GM12878 (cell line): ENCODE results near the gene ETDA. TPM values are rescaled to one million over a fixed set of nuclear protein-coding genes. Genes with fewer than 3 reads are reported as not detected.
A peak's percentile ranks its signal among the peaks of the same experiment; 100 is the strongest.
"Not testable (repeated sequence)": the region's sequence is repeated elsewhere in the genome, so short reads cannot be mapped to it uniquely, and the experiment has no call there.

Experiments used
- ATAC-seq: fragments of 200-7000 bp; cut with Tn5 transposase; 3 replicates; pipeline ENCODE4 v1.9.1; 2020; ENCODE audit warnings: mild to moderate bottlenecking, moderate library complexity
- Bru-seq: library from RNA; stranded (reverse); fragments of 400-500 nt; gene quantifications from one replicate; lab custom pipeline; 2021; lab: Mats Ljungman, UMichigan
- BruChase-seq, 2 experiments: library from RNA; stranded (reverse); fragments of 400-500 nt; gene quantifications; one replicate each; lab custom pipeline; 2021; lab: Mats Ljungman, UMichigan
- BruUV-seq: library from RNA; stranded (reverse); fragments of 400-500 nt; replicated peaks from 2 replicates; lab custom pipeline; 2021; lab: Mats Ljungman, UMichigan
- CTCF ChIA-PET: fragments of 300-600 bp; sonication (Branson Sonifier 250); formaldehyde crosslinking; extraction: SDS; loops from one replicate; lab custom pipeline; 2021; ENCODE audit warnings: inconsistent platforms; lab: Yijun Ruan, JAX
- POLR2A ChIA-PET: fragments of 350-600 bp; formaldehyde crosslinking; extraction: SDS; loops from one replicate; lab custom pipeline; 2021; ENCODE audit warnings: inconsistent platforms; lab: Charles Lee
- RAD21 ChIA-PET: fragments of 300-600 bp; sonication (Branson Sonifier 250); formaldehyde crosslinking; loops from one replicate; lab custom pipeline; 2023; ENCODE audit warnings: antibody characterized with exemption; ENCODE audit not compliant: unreplicated experiment; lab: Charles Lee
- SMC1A ChIA-PET: fragments of 300-600 bp; sonication (Branson Sonifier 250); formaldehyde crosslinking; loops from one replicate; lab custom pipeline; 2023; ENCODE audit not compliant: unreplicated experiment, uncharacterized antibody; lab: Charles Lee
- DNase-seq: peaks from one replicate; pipeline ENCODE4 v3.0.0-alpha.2; 2011; ENCODE audit warnings: low read depth, low spot score
- FAIRE-seq: peaks from 3 replicates; lab custom pipeline; 2011; peaks lifted over from hg19 to GRCh38; lab: Jason Lieb, UNC
- H2AFZ ChIP-seq: 2 replicates; pipeline ENCODE4 v1.6.0; 2011; ENCODE audit warnings: low read depth, low read length, control low read depth; ENCODE audit not compliant: control insufficient read depth
- H3K27ac ChIP-seq: 2 replicates; pipeline ENCODE4 v1.5.1; 2011; ENCODE audit warnings: control low read depth; ENCODE audit not compliant: control insufficient read depth, insufficient read depth
- H3K27me3 ChIP-seq, 2 experiments: replicated peaks in 1 of 2; 2 replicates each; pipeline versions ENCODE4 v1.6.0 to v1.6.1; 2011; ENCODE audit warnings: low read length in 1 of 2; ENCODE audit not compliant: control insufficient read depth in 2 of 2, insufficient read depth in 2 of 2
- H3K36me3 ChIP-seq, 2 experiments: 2 replicates each; pipeline ENCODE4 v1.5.1; 2011; ENCODE audit warnings: low read length in 1 of 2; ENCODE audit not compliant: control insufficient read depth in 2 of 2, insufficient read depth in 2 of 2
- H3K4me1 ChIP-seq: 2 replicates; pipeline ENCODE4 v1.6.1; 2011; ENCODE audit warnings: mild to moderate bottlenecking, low read length, moderate library complexity, mixed read lengths; ENCODE audit not compliant: control insufficient read depth, insufficient read depth
- H3K4me2 ChIP-seq: 2 replicates; pipeline ENCODE4 v1.6.0; 2011; ENCODE audit warnings: control low read depth; ENCODE audit not compliant: control insufficient read depth, insufficient read depth
- H3K4me3 ChIP-seq: fragments of 200-600 bp; sonication (generic); 2 replicates; pipeline ENCODE4 v1.5.1; 2016
- H3K79me2 ChIP-seq: 2 replicates; pipeline ENCODE4 v1.6.0; 2011; ENCODE audit warnings: low read length; ENCODE audit not compliant: control insufficient read depth, insufficient read depth
- H3K9ac ChIP-seq: 2 replicates; pipeline ENCODE4 v1.8.0; 2011; ENCODE audit warnings: low read length, control low read depth, mixed read lengths; ENCODE audit not compliant: control insufficient read depth, insufficient read depth
- H3K9me3 ChIP-seq: replicated peaks from 3 replicates; pipeline ENCODE4 v1.5.1; 2011; ENCODE audit warnings: mild to moderate bottlenecking, low read length; ENCODE audit not compliant: control insufficient read depth, insufficient read depth
- H4K20me1 ChIP-seq: 2 replicates; pipeline ENCODE4 v1.6.0; 2011; ENCODE audit not compliant: control insufficient read depth, insufficient read depth
- RAD21 ChIP-seq: IDR thresholded peaks from 2 replicates; pipeline ENCODE4 v1.6.1; 2011; ENCODE audit warnings: mild to moderate bottlenecking, low read depth, low read length, moderate library complexity; ENCODE audit not compliant: insufficient read depth
- WGBS: methylation state at CpG from one replicate; pipeline ENCODE4 v1.1.6; 2016; ENCODE audit warnings: low lambda C conversion rate; ENCODE audit not compliant: insufficient replicate concordance, insufficient coverage; ENCODE audit errors: missing lambda C conversion rate; 5-methylcytosine and 5-hydroxymethylcytosine counted together
- in situ Hi-C: fragments of 300-500 bp; cut with MboI; formaldehyde crosslinking; loops from 9 replicates; pipeline ENCODE4 v1.14.3; 2018; ENCODE audit warnings: mixed read lengths
- intact Hi-C: fragments of 100-400 bp; cut with micrococcal nuclease; formaldehyde crosslinking; loops from one replicate; pipeline ENCODE4 v1.14.2; 2022; ENCODE audit not compliant: unreplicated experiment
- long read RNA-seq, 2 experiments: library from polyadenylated mRNA; unstranded; transcript quantifications; one replicate each; pipeline ENCODE4 v2.0.0, GENCODE V29; 2019 to 2020
- polyA minus RNA-seq, 3 experiments: library from RNA; depleted of rRNA, polyadenylated mRNA; stranded (reverse); fragments of >200 nt; gene quantifications; 2 replicates each; pipeline ENCODE4 v1.2.3, GENCODE V29; 2011
- polyA plus RNA-seq, 11 experiments: library from polyadenylated mRNA; depleted of rRNA in 4 of 11; unstranded in 6 of 11; stranded (reverse) in 5 of 11; fragments of >200 nt; fragmentation: Nextera tagmentation in 4 of 11; fragmentation: Illumina TruSeq in 1 of 11; extraction: Ambion mirVana in 4 of 11; extraction: Trizol in 1 of 11; gene quantifications; 1 replicate in 1 of 11; 2 replicates in 10 of 11; pipeline versions ENCODE4 v1.2.1 to v1.2.3, GENCODE V29; 2011 to 2016; ENCODE audit warnings: inconsistent platforms in 2 of 11, missing spikeins in 2 of 11, low read depth in 1 of 11
- total RNA-seq, 4 experiments: library from RNA; depleted of rRNA in 3 of 4; stranded (reverse); fragments of >200 nt in 3 of 4; fragmentation: Illumina TruSeq in 1 of 4; extraction: Trizol in 1 of 4; gene quantifications; 2 replicates each; pipeline versions ENCODE4 v1.2.1 to v1.2.3, GENCODE V29; 2013 to 2021
- TF ChIP-seq, protein P1 (sequence below), 3 experiments: IDR thresholded peaks in 2 of 3; conservative IDR thresholded peaks in 1 of 3; 2 replicates each; pipeline ENCODE4 v1.5.1; 2011; ENCODE audit warnings: low read depth in 3 of 3, low read length in 3 of 3, mild to moderate bottlenecking in 3 of 3, control low read depth in 2 of 3, moderate library complexity in 2 of 3, inconsistent platforms in 1 of 3, mixed read lengths in 1 of 3; ENCODE audit not compliant: control insufficient read depth in 2 of 3, insufficient read depth in 1 of 3; ENCODE audit errors: extremely low read depth in 1 of 3

ETDA gene
- total RNA-seq (2013; cell fraction: nucleolus; rRNA removed): not detected in 2 replicates
- total RNA-seq (2014; rRNA removed) (not detected in 2 replicates), total RNA-seq (2014; rRNA removed; fragmentation: Illumina TruSeq; extraction: Trizol) (not detected in 2 replicates), total RNA-seq (2021) (not detected in 2 replicates), polyA plus RNA-seq (2011; rRNA removed) (not detected in 2 replicates), polyA plus RNA-seq (2014; fragmentation: Illumina TruSeq; extraction: Trizol) (not detected in 2 replicates), polyA plus RNA-seq (2014; fragmentation: Nextera tagmentation; extraction: Ambion mirVana) (not detected), polyA plus RNA-seq (2014; rRNA removed) (not detected in 2 replicates), polyA plus RNA-seq (2016; fragmentation: Nextera tagmentation; extraction: Ambion mirVana) (not detected), polyA minus RNA-seq (2011; rRNA and poly(A)+ RNA removed) (not detected in 2 replicates), Bru-seq, nascent RNA (not detected), BruChase-seq, experiment 1, labeled RNA remaining after a 6-hour chase (not detected), BruChase-seq, experiment 2, labeled RNA remaining after a 2-hour chase (not detected)
- polyA plus RNA-seq (2011; ENCODE audit: low read depth): not detected
- not detected in 2 replicates for polyA plus RNA-seq (2011; cell fraction: cytosol; rRNA removed)
- polyA plus RNA-seq (2011; cell fraction: nucleus; rRNA removed): not detected in 2 replicates
- not detected in 2 replicates for polyA plus RNA-seq (2012)
- polyA minus RNA-seq (2011; cell fraction: cytosol; rRNA and poly(A)+ RNA removed): not detected in 2 replicates
- not detected in 2 replicates for polyA minus RNA-seq (2011; cell fraction: nucleus; rRNA and poly(A)+ RNA removed)
- long read RNA-seq, experiment 1: 0 reads
- long read RNA-seq, experiment 2: 0 reads

DNA sequence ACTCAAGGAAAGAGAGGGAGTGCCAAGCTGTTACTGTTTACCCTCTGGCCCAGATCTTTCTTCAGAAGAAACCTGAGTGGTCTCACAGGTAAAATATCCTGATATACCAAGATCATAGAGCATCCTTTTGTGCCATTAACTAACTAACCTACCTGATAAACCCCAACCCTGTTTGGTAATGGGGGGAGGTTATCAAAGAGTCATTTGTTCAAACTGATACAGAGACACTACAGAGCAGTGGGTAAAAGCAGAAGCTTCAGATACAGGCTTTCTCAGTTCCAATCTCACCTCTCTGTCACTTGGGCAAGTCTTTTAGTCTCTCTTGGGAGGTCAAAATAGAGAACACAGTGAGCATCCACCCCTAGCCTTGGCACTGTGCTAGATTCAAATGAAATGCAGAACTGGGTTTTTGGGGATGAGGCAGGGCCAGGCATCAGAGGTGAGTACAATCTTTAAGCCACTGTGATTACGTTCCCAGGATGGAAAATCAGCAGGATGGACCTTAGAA, at the start of gene ETDA:
TSS of gene ETDA (plus strand) at position 51 of the 508 bp plus-strand sequence. CDS start 1,216 bp downstream, outside the sequence.
- H3K27me3 ChIP-seq, DNase-seq, POLR2A ChIA-PET, H4K20me1 ChIP-seq, CTCF ChIA-PET, H3K79me2 ChIP-seq, H3K4me3 ChIP-seq, H3K27ac ChIP-seq, ATAC-seq, H2AFZ ChIP-seq, H3K9me3 ChIP-seq, intact Hi-C loops, RAD21 ChIA-PET, H3K9ac ChIP-seq, H3K36me3 ChIP-seq, FAIRE-seq, in situ Hi-C loops, H3K4me1 ChIP-seq, SMC1A ChIA-PET, H3K4me2 ChIP-seq, BruUV-seq: not testable (repeated sequence)
- WGBS: no CpG with 5 or more reads among the region's 1 CpG

DNA sequence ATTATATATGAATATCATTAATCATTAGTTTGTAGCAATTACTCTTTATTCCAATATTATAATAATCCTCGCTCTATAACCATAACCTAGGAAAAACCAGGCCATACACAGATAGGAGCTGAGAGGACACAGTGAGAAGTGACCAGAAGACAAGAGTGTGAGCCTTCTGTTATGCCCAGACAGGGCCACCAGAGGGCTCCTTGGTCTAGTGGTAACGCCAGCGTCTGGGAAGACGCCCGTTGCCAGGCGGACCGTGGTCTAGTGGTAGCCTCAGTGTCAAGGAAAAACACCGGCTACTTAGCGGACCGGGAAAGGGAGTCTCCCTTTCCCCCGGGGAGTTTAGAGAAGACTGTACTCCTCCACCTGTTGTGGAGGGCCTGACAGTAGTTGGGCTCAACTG, 45.4 kb upstream of the ETDA start:
- H4K20me1 ChIP-seq, intact Hi-C loops, H3K4me2 ChIP-seq, H3K36me3 ChIP-seq, H3K4me3 ChIP-seq, H3K9ac ChIP-seq, H3K4me1 ChIP-seq, SMC1A ChIA-PET, H3K79me2 ChIP-seq, RAD21 ChIA-PET, H3K27ac ChIP-seq, BruUV-seq, FAIRE-seq, H3K27me3 ChIP-seq, H3K9me3 ChIP-seq, DNase-seq, ATAC-seq, H2AFZ ChIP-seq: not testable (repeated sequence)
- TF ChIP-seq RAD21: peak; percentile 32; the same call in 1 of the 2 replicates
- TF ChIP-seq, protein P1, sequence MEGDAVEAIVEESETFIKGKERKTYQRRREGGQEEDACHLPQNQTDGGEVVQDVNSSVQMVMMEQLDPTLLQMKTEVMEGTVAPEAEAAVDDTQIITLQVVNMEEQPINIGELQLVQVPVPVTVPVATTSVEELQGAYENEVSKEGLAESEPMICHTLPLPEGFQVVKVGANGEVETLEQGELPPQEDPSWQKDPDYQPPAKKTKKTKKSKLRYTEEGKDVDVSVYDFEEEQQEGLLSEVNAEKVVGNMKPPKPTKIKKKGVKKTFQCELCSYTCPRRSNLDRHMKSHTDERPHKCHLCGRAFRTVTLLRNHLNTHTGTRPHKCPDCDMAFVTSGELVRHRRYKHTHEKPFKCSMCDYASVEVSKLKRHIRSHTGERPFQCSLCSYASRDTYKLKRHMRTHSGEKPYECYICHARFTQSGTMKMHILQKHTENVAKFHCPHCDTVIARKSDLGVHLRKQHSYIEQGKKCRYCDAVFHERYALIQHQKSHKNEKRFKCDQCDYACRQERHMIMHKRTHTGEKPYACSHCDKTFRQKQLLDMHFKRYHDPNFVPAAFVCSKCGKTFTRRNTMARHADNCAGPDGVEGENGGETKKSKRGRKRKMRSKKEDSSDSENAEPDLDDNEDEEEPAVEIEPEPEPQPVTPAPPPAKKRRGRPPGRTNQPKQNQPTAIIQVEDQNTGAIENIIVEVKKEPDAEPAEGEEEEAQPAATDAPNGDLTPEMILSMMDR (IDR thresholded peaks at IDR 0.05 in 2 of 3, conservative IDR thresholded peaks at IDR 0.05 in 1 of 3; ENCODE audit: control insufficient read depth in 2 of 3, extremely low read depth in 1 of 3, insufficient read depth in 1 of 3, low read depth in 3 of 3, low read length in 3 of 3): peak; percentile 5 to 37 (median 26); a peak in 3 of 6 replicates
- CTCF ChIA-PET: interaction anchor here (0.9 kb wide), 1 partner anchor 94 kb away, joined by 3 read pairs; no protein-coding TSS in a partner anchor
- POLR2A ChIA-PET: interaction anchor here (0.6 kb wide), 1 partner anchor 282 kb away, joined by 4 read pairs; no protein-coding TSS in a partner anchor
- in situ Hi-C loops: loop anchor here (25.0 kb wide), 1 partner anchor 94 kb away; the partner anchor contains the start of gene ETDB
- under 1% methylated on average over 11 of the region's 11 CpGs for WGBS
